ENCODE results near the gene CLCA2. TPM values are rescaled to one million over a fixed set of nuclear protein-coding genes. Genes with fewer than 3 reads are reported as not detected.

CLCA2 gene
- total and polyA plus RNA-seq, 2 experiments from 2014 or later: 0.34 TPM; not detected in 1

DNA sequence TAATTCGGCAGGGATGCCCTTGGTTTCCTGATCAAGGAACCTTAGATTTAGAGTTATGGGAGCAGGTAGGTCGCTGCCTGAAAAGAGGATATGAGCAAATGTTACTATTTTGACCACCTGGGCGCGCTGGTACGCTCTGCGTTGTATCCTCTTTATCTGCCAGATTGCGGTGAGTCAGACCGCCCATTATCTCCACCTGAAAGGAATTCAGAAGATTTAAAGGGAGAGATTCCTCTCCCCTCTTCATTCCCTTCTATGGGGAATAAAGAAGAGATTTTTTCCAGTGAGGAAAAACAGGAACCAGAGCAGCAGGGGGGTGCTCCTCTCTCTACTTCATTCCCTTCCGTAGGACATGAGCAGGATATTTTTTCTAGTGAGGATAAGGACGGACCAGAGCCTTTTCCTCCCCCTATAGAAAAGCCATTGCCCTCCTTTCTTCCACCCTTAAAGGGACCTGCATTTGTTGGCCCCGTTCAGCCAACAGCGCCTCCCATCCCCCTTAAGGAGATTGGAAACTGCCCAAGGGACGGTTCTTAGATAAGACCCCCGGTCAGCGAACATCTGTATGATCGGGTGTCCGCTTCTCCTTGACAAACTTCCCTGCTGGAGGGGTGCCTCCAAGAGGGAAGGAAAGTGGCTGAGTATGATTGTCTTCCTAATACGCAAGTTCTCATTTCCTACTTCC lies 78.9 kb downstream of the CLCA2 start:
- H2AFZ ChIP-seq: peak overlapping the region; percentile 67
- peak overlapping the region; percentile 75 for H3K27ac ChIP-seq
- peak overlapping the region; percentile 24 for H3K4me3 ChIP-seq
- DNase-seq (ENCODE audit: low spot score): peak; percentile 82
- H3K27me3 ChIP-seq: no peaks in the 10 kb centered on the region
- H4K20me1 ChIP-seq (ENCODE audit: insufficient read depth, poor library complexity, severe bottlenecking): no peaks in the 10 kb centered on the region
- WGBS (ENCODE audit: low lambda C conversion rate, missing lambda C conversion rate): 20% methylated on average over 18 of the region's 18 CpGs
- no peaks in the 10 kb centered on the region for H3K9me2 ChIP-seq (replicated peaks; ENCODE audit: insufficient read depth)
- no peaks in the 10 kb centered on the region for H3K9me3 ChIP-seq (ENCODE audit: low read depth)
- peaks cover 26% of the 10 kb centered on the region for H3K4me1 ChIP-seq (ENCODE audit: insufficient read depth)
- no peaks in the 10 kb centered on the region for H3K79me2 ChIP-seq
- TF ChIP-seq EZH2phosphoT487 (IDR thresholded peaks at IDR 0.05; ENCODE audit: low read depth, severe bottlenecking, unreplicated experiment) (no peak), EZH2 (IDR thresholded peaks at IDR 0.05; ENCODE audit: borderline replicate concordance) (no peak)
- TF ChIP-seq, protein P1, sequence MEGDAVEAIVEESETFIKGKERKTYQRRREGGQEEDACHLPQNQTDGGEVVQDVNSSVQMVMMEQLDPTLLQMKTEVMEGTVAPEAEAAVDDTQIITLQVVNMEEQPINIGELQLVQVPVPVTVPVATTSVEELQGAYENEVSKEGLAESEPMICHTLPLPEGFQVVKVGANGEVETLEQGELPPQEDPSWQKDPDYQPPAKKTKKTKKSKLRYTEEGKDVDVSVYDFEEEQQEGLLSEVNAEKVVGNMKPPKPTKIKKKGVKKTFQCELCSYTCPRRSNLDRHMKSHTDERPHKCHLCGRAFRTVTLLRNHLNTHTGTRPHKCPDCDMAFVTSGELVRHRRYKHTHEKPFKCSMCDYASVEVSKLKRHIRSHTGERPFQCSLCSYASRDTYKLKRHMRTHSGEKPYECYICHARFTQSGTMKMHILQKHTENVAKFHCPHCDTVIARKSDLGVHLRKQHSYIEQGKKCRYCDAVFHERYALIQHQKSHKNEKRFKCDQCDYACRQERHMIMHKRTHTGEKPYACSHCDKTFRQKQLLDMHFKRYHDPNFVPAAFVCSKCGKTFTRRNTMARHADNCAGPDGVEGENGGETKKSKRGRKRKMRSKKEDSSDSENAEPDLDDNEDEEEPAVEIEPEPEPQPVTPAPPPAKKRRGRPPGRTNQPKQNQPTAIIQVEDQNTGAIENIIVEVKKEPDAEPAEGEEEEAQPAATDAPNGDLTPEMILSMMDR (IDR thresholded peaks at IDR 0.05; ENCODE audit: poor library complexity): peak; percentile 33
- no peaks in the 10 kb centered on the region for H3K36me3 ChIP-seq (replicated peaks; ENCODE audit: insufficient read depth, low read depth)
- H3K4me2 ChIP-seq: peak overlapping the region; percentile 83

DNA sequence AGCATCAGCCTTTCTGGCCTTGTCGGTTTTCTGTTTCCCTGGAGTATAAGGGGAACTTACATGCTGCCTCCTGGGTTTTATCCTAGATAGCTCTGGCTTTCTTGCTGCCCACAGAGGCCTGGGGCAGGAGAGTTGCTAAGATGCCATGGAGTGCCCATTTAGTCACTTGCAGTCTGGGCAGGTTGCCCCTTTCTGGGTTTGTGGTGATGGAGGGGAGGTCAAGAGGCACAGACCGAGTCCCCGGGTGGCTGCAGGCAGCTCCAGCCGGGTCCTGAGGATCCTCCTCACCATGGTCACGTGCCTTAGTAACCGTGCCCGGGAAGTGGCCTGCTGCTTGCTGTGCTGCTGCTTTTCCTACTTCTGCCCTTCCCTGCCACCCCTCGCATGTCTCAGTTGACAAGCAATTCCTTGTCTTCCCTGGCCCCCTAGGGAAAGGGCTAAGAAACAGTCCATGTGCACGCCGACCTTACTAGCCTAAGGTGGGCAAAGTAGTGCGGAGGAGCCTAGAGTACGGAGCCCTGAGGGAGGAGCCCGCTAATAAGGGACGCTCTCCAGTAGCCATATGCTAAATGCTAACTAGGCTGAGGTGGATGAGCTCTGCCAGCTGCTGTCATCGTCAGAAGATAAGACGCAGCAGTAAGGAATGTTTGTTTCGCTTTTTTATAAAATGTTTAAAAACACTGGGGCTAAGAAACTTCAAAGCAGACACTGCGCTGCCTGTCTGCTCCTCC lies 79.6 kb downstream of the CLCA2 start:
- peak; percentile 35 for DNase-seq (ENCODE audit: low spot score)
- Histone ChIP-seq H3K4me2 (peak overlapping the region; percentile 83), H3K9me2 (replicated peaks; ENCODE audit: insufficient read depth) (no peaks in the 10 kb centered on the region), H3K9me3 (ENCODE audit: low read depth) (no peaks in the 10 kb centered on the region), H3K4me1 (ENCODE audit: insufficient read depth) (peaks cover 26% of the 10 kb centered on the region), H4K20me1 (ENCODE audit: insufficient read depth, poor library complexity, severe bottlenecking) (no peaks in the 10 kb centered on the region), H3K4me3 (peak overlapping the region; percentile 5), H3K36me3 (replicated peaks; ENCODE audit: insufficient read depth, low read depth) (no peaks in the 10 kb centered on the region), H3K27ac (peak overlapping the region; percentile 75), H2AFZ (peak overlapping the region; percentile 67), H3K79me2 (no peaks in the 10 kb centered on the region), H3K27me3 (no peaks in the 10 kb centered on the region)
- 25% methylated on average over 18 of the region's 18 CpGs for WGBS (ENCODE audit: low lambda C conversion rate, missing lambda C conversion rate)
- TF ChIP-seq EZH2 (IDR thresholded peaks at IDR 0.05; ENCODE audit: borderline replicate concordance): no peak
- TF ChIP-seq, protein P1 (IDR thresholded peaks at IDR 0.05; ENCODE audit: poor library complexity): no peak
- TF ChIP-seq EZH2phosphoT487 (IDR thresholded peaks at IDR 0.05; ENCODE audit: low read depth, severe bottlenecking, unreplicated experiment): no peak

DNA sequence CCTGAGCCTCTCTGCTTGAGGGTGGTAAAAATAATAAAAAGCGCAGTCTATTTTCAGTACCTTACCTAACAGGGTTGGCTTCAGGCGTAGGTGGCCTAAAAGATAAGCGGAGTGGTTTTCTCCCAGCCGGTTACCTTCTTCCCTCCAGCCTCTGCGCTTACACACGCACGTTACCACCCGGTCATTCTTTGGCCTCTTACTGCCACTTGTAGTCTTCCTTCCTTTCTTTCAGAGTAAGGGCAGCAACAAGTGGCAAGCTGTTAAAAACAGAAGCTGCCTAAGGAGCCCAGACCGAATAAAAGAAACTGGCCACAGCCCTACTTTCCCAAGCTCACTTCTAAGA lies 80.1 kb downstream of the CLCA2 start:
- H3K9me3 ChIP-seq (ENCODE audit: low read depth): no peaks in the 10 kb centered on the region
- H3K79me2 ChIP-seq: no peaks in the 10 kb centered on the region
- 50% methylated on average over 9 of the region's 9 CpGs for WGBS (ENCODE audit: low lambda C conversion rate, missing lambda C conversion rate)
- peaks cover 26% of the 10 kb centered on the region for H3K4me1 ChIP-seq (ENCODE audit: insufficient read depth)
- peak overlapping the region; percentile 83 for H3K4me2 ChIP-seq
- H3K27me3 ChIP-seq: no peaks in the 10 kb centered on the region
- no peak overlapping the region for H3K4me3 ChIP-seq
- H2AFZ ChIP-seq: peak overlapping the region; percentile 67
- DNase-seq (ENCODE audit: low spot score): peak; percentile 39
- no peaks in the 10 kb centered on the region for H3K9me2 ChIP-seq (replicated peaks; ENCODE audit: insufficient read depth)
- TF ChIP-seq, protein P1 (IDR thresholded peaks at IDR 0.05; ENCODE audit: poor library complexity): no peak
- TF ChIP-seq EZH2 (IDR thresholded peaks at IDR 0.05; ENCODE audit: borderline replicate concordance) (no peak), EZH2phosphoT487 (IDR thresholded peaks at IDR 0.05; ENCODE audit: low read depth, severe bottlenecking, unreplicated experiment) (no peak)
- H3K27ac ChIP-seq: peak overlapping the region; percentile 75
- H3K36me3 ChIP-seq (replicated peaks; ENCODE audit: insufficient read depth, low read depth): no peaks in the 10 kb centered on the region
- no peaks in the 10 kb centered on the region for H4K20me1 ChIP-seq (ENCODE audit: insufficient read depth, poor library complexity, severe bottlenecking)
